GM10847 (cell line): ENCODE data around the gene NEU2.

Experiments used
- POLR2A ChIP-seq: IDR thresholded peaks from 2 replicates; pipeline ENCODE4 v1.6.1; 2011; ENCODE audit not compliant: insufficient read length; ENCODE audit errors: extremely low read depth

The NEU2 gene

GRCh38 chr2:233003658-233004555 lies 28.6 kb upstream of the NEU2 start:
- TF ChIP-seq POLR2A: no peak

- TF ChIP-seq POLR2A: no peak
Measured at GRCh38 chr2:233005096-233005495, 27.4 kb upstream of the NEU2 start.

- TF ChIP-seq POLR2A: no peak
Measured at GRCh38 chr2:233006648-233007047, 25.8 kb upstream of the NEU2 start.

GRCh38 chr2:233007270-233007669 lies 25.2 kb upstream of the NEU2 start:
- no peak for TF ChIP-seq POLR2A

- no peak for TF ChIP-seq POLR2A
Measured at GRCh38 chr2:233007739-233008138, 24.7 kb upstream of the NEU2 start.

GRCh38 chr2:233009661-233010060 lies 22.8 kb upstream of the NEU2 start:
- no peak for TF ChIP-seq POLR2A

GRCh38 chr2:233010569-233011267 lies 21.8 kb upstream of the NEU2 start:
- no peak for TF ChIP-seq POLR2A

- TF ChIP-seq POLR2A: no peak
Measured at GRCh38 chr2:233011268-233011650, 21.2 kb upstream of the NEU2 start.

GRCh38 chr2:233011702-233012131 lies 20.8 kb upstream of the NEU2 start:
- no peak for TF ChIP-seq POLR2A

- no peak for TF ChIP-seq POLR2A
Measured at GRCh38 chr2:233012301-233012971, 20.0 kb upstream of the NEU2 start.

GRCh38 chr2:233013027-233013461 lies 19.4 kb upstream of the NEU2 start, which contains the start of gene NGEF:
NGEF (minus strand) TSS chr2:233013256; CDS start chr2:232974890, 38,366 bp downstream.
- TF ChIP-seq POLR2A: no peak

- no peak for TF ChIP-seq POLR2A
Measured at GRCh38 chr2:233013650-233014049, 18.8 kb upstream of the NEU2 start.

GRCh38 chr2:233015019-233015645 lies 17.3 kb upstream of the NEU2 start:
- TF ChIP-seq POLR2A: no peak

- TF ChIP-seq POLR2A: no peak
Measured at GRCh38 chr2:233017947-233018346, 14.5 kb upstream of the NEU2 start.

- no peak for TF ChIP-seq POLR2A
Measured at GRCh38 chr2:233020454-233020853, 12.0 kb upstream of the NEU2 start.
